Kasumi-1 (cell line): ENCODE measurements around the gene SNAP91.
"Not testable (repeated sequence)": the region's sequence is repeated elsewhere in the genome, so short reads cannot be mapped to it uniquely, and the experiment has no call there.

Experiments used
- DNase-seq, 2 experiments: peaks; one replicate each; lab custom pipeline; 2025; lab: John Stamatoyannopoulos, UW

SNAP91 gene

DNA sequence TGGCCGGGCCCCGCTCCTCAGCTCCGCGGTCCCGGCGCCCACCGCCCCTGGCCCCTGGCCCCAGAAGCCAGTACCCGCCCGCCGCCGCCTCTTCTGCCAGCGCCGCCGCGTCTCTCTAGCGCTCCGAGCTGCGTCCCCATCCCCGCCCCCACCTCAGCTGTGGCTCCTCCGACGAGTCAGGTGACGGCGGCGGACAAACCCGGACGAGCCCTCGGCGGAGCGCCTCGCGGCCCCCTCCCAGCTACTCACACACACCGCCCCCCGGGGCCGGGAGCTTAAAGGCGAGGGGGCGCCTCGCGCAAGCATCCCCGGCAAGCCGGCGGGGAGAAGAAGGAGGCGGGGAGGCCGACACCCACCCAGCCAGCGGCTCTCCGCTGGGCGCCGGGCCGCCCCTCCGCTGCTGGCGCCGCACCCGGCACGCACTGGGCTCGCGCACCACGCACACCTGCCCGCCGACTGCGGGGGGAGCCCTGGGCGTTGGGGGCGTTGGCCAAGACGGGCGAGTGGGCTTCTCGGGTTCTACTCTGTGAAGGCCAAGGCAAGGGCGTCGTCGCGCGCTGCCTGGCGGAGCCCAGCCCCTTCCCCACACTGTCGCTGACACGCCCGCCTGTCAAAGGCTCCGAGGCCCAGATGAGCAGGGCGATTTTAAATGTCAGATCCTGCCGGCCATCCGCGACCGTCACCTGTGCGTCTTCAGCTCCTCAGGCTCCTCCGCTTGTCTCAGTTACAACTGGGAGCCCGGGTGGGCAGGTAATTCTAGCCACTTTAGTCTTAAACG lies at the start of gene SNAP91:
Gene SNAP91, minus strand, starts transcription at position 132 of the 778 bp plus-strand sequence. CDS start 1,174 bp downstream, outside the sequence.
- peak; percentile 12 to 23 for DNase-seq

DNA sequence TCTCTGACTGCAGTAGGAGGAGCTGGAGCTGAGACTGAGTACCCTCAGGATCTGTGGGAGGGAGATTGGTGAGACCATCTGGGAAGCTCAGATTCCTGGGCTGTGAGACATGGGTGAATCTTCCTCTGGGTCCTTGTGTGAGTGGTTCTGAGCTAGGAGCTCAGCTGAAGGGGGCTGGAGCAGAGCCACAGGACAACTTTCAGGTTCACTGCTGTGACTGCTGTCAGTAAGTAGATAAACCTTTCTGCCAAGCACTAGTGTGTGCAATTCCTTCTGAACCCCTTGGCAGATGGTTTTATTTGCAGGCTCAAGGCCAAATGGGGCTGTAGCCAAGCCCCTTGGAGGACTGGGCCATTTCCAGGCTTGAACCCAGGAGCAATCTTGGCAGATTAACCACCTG lies 49.6 kb upstream of the SNAP91 start:
- DNase-seq, result no peak

GRCh38 chr6:83757021-83757420 lies 48.1 kb upstream of the SNAP91 start:
- no peak for DNase-seq

DNA sequence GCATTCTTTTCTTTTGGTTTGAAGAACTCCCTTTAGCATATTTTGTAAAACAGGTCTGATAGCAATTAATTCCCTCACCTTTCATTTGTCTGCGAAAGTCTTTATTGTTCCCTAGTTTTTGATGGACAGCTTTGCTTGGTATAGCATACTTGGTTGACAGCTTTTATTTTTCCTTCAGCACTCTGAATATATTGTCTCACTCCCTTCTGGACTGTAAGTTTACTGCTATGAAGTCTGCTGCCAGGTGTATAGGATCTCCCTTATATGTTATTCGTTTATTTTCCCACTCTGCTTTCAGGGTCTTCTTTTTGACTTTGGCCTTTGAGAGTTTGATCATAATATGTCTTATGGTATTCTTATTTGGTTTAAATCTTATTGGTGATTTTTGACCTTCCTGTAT lies 47.7 kb upstream of the SNAP91 start:
- no peak for DNase-seq

DNA sequence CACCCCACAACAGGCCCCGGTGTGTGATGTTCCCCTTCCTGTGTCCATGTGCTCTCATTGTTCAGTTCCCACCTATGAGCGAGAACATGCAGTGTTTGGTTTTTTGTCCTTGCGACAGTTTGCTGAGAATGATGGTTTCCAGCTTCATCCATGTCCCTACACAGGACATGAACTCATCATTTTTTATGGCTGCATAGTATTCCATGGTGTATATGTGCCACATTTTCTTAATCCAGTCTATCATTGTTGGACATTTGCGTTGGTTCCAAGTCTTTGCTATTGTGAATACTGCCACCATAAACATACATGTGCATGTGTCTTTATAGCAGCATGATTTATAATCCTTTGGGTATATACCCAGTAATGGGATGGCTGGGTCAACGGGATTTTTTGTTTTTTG lies 43.5 kb upstream of the SNAP91 start:
- DNase-seq, result not testable (repeated sequence)

- no peak for DNase-seq
Measured at GRCh38 chr6:83741089-83741488, 32.2 kb upstream of the SNAP91 start.

DNA sequence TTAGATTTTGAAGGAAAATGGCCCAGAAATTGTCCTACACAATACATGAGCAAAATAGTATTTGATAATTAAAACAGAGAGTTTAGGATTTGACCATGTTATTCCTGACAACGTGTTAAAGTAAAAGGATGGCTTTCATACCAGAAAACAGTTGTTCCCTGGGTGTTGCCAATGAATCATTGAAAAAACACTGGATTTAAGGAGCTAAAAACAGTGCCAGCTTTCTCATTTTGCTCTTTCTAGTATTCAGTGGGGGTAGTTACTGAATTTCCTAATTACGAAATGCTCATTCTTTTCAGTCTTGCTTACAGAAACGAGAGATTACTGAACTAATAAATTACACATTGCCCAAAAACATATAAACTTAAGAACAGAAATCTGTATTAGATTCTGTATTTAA lies 26.6 kb upstream of the SNAP91 start:
- DNase-seq, result no peak

GRCh38 chr6:83729871-83730270 lies 21.0 kb upstream of the SNAP91 start:
- no peak for DNase-seq

GRCh38 chr6:83722876-83723275 lies 14.0 kb upstream of the SNAP91 start:
- no peak for DNase-seq

GRCh38 chr6:83717809-83718208 lies 8.9 kb upstream of the SNAP91 start:
- DNase-seq, result no peak

GRCh38 chr6:83711958-83712357 lies 3.1 kb upstream of the SNAP91 start:
- DNase-seq, result no peak

DNA sequence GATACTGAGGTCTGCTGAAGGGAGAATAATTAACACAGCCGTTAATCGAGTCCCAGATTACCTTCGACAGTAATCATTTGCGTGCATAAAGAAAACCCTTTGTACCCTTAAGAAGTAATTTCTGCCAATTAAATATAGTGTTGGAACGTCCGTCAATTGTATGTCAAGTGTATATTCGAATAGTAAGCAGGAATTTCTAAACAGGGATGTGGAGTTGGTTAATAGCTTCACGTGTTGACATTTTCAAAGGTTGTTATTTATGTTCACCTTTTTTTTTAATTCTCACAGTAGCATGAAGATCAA lies 798 bp upstream of the SNAP91 start:
- DNase-seq, result no peak

DNA sequence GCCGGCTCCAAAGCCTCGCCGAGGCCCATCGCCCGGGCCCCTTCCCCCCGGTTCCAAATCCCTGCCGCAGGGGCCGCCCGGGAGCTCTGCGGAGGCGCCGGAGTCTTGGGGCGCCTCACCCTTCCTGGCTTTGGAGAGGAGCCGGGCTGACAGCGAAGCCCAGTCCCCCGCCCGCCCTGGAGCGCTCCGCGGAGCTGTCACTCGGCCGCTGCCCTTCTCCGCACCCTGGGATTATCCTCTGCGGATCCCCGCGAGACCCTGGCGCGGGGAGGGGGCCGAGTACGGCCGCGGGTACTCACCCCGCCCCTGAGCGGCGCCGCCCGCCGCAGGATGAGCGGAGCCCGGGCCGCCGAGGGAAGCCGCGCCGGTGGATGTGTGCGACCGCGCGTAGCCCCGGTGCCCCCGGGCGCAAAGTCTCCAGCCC lies 343 bp downstream of the SNAP91 start:
- no peak for DNase-seq

DNA sequence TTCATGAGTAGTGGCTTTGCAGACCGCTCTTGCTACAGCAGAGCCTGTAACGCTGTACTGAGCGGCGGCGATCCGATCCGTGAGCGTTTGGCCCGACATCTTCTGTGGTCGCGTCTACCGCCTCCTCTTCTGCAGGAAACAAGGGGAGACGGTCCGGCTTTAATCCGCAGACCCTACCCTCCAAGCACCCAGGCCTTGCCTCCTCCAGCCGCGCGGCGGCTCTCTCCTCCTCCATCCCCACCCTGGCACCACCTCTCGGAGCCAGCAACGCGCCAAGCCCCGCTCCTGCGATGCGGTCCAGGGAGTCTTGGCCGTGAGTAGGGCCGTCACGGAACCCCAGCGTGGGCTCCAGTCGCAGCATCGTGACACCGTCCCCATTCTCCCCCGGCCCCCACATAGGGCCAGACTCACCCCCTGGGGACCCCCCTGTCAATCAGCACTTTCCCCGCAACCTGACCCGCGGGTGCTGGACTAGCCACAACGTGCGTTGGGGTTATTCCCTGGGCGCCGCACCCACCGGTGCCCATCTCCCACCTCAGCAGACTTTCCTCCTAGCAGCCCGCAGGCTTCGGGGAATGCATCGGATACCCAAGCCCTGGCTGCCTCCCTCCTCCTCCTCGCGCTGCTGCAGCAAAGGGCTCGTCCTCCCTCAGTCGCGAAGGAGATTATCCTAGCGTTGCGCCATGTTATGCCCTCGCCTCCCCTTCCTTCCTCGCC lies 914 bp downstream of the SNAP91 start:
- peak in 1 of 2 experiments; percentile 16 for DNase-seq

GRCh38 chr6:83702749-83703148 lies 6.2 kb downstream of the SNAP91 start:
- no peak for DNase-seq

GRCh38 chr6:83702077-83702476 lies 6.8 kb downstream of the SNAP91 start:
- no peak for DNase-seq

DNA sequence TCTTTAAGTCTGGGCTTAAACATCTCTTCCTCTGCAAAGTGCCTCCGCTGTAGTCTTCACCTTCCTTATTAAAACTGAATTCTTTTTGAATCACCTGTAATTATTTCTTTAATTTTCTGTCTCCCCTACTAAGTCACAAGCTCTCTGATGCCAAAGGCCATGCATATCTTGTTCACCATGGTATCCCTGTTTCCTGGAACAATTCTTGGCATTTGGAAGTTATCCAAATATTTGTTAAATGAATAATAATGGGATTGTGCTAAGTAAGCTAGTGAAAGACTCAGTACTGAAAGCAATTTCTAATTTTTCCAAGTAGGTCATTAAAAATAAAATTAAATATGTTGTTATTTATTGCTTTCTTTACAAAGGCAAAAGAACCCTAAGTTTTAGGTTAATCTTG lies 12.2 kb downstream of the SNAP91 start:
- DNase-seq, result no peak

- no peak for DNase-seq
Measured at GRCh38 chr6:83685481-83685880, 23.4 kb downstream of the SNAP91 start.

GRCh38 chr6:83677791-83678190 lies 31.1 kb downstream of the SNAP91 start:
- DNase-seq, result no peak

- no peak for DNase-seq
Measured at GRCh38 chr6:83637953-83638352, 70.9 kb downstream of the SNAP91 start.

DNA sequence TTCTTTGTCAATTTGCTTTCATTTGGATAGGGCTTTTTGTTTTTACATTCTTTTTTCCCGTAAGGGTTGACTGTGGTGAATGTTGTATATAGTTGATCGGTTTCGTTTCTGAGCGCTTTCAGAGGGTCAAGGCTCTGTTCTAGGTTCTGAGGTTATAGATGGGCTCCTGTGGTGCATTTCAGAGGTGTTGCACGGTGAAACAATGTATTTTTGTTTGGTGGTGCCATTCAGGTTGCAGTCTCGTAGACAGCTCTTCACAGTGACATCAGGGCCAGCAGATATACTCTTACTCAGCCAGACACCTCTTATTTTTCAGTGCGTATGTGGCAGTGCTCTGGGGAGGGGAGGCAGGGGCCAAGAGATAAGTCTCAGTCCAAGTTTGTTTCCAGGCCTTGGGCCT lies 72.1 kb downstream of the SNAP91 start:
- no peak for DNase-seq

DNA sequence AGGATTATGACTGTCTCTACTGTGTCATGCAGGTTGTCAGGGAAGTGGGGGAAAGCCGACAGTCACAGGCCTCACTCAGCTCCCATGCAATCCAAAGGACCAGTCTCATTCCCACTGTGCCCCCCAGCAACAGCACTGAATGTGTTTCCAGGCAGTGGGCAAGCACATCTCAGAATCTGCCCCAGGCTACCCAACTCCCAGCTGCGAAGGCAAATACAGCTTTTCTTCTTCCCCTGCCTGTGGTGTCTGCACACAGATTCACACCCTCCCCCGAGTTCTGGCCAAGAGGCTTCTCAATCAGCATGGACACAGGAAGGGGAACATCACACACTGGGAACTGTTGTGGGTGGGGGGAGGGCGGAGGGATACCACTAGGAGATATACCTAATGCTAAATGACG lies 75.3 kb downstream of the SNAP91 start:
- DNase-seq, result no peak

GRCh38 chr6:83633149-83633548 lies 75.8 kb downstream of the SNAP91 start:
- no peak for DNase-seq

DNA sequence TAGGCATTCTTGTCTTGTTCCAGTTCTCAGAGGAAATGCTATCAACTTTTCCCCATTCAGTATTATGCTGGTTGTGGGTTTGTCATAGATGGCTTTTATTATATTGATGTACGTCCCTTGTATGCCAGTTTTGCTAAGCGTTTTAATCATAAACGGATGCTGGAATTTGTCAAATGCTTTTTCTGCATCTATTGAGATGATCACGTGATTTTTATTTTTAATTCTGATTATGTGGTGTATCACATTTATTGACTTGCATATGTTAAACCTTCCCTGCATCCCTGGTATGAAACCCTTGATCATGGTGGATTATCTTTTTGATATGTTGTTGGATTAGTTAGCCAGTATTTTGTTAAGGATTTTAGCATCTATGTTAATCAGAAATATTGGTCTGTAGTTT lies 79.0 kb downstream of the SNAP91 start:
- DNase-seq, result not testable (repeated sequence)
